ENCODE data around the gene MEIG1.
A peak's percentile ranks its signal among the peaks of the same experiment; 100 is the strongest.
"Not testable (repeated sequence)": the region's sequence is repeated elsewhere in the genome, so short reads cannot be mapped to it uniquely, and the experiment has no call there.

Gene MEIG1

GRCh38 chr10:14959221-14960057 lies at the start of gene MEIG1:
MEIG1 (plus strand) TSS chr10:14959388; CDS start chr10:14966469, 7,081 bp downstream.
- DNase-seq (ENCODE audit: low read depth in 4 of 4, low spot score in 1 of 4): peak; percentile 75 to 95 (median 89)

- DNase-seq (ENCODE audit: low read depth in 4 of 4, low spot score in 1 of 4): no peak
These were observed 48.2 kb upstream of the MEIG1 start for GRCh38 chr10:14910953-14911352.

- DNase-seq (ENCODE audit: low read depth in 4 of 4, low spot score in 1 of 4): no peak
These were observed 47.4 kb upstream of the MEIG1 start for GRCh38 chr10:14911801-14912200.

GRCh38 chr10:14916600-14916999 lies 42.6 kb upstream of the MEIG1 start:
- DNase-seq (ENCODE audit: low read depth in 4 of 4, low spot score in 1 of 4): no peak

- no peak for DNase-seq (ENCODE audit: low read depth in 4 of 4, low spot score in 1 of 4)
These were observed 41.4 kb upstream of the MEIG1 start for GRCh38 chr10:14917827-14918226.

- no peak for DNase-seq (ENCODE audit: low read depth in 4 of 4, low spot score in 1 of 4)
These were observed 40.2 kb upstream of the MEIG1 start for GRCh38 chr10:14918964-14919363.

- no peak for DNase-seq (ENCODE audit: low read depth in 4 of 4, low spot score in 1 of 4)
These were observed 35.2 kb upstream of the MEIG1 start for GRCh38 chr10:14924013-14924412.

GRCh38 chr10:14925268-14925667 lies 33.9 kb upstream of the MEIG1 start:
- no peak for DNase-seq (ENCODE audit: low read depth in 4 of 4, low spot score in 1 of 4)

- DNase-seq (ENCODE audit: low read depth in 4 of 4, low spot score in 1 of 4): no peak
These were observed 33.1 kb upstream of the MEIG1 start for GRCh38 chr10:14926061-14926470.

GRCh38 chr10:14926722-14927416 lies 32.3 kb upstream of the MEIG1 start:
- DNase-seq (ENCODE audit: low read depth in 4 of 4, low spot score in 1 of 4): no peak

GRCh38 chr10:14930610-14931009 lies 28.6 kb upstream of the MEIG1 start:
- no peak for DNase-seq (ENCODE audit: low read depth in 4 of 4, low spot score in 1 of 4)

GRCh38 chr10:14936584-14936983 lies 22.6 kb upstream of the MEIG1 start:
- no peak for DNase-seq (ENCODE audit: low read depth in 4 of 4, low spot score in 1 of 4)

- DNase-seq (ENCODE audit: low read depth in 4 of 4, low spot score in 1 of 4): not testable (repeated sequence)
These were observed 20.2 kb upstream of the MEIG1 start for GRCh38 chr10:14938971-14939370.

GRCh38 chr10:14942147-14942949 lies 16.8 kb upstream of the MEIG1 start:
- DNase-seq (ENCODE audit: low read depth in 4 of 4, low spot score in 1 of 4): not testable (repeated sequence)

- DNase-seq (ENCODE audit: low read depth in 4 of 4, low spot score in 1 of 4): not testable (repeated sequence)
These were observed 16.2 kb upstream of the MEIG1 start for GRCh38 chr10:14942950-14943338.

GRCh38 chr10:14945108-14945507 lies 14.1 kb upstream of the MEIG1 start:
- DNase-seq (ENCODE audit: low read depth in 4 of 4, low spot score in 1 of 4): no peak

- no peak for DNase-seq (ENCODE audit: low read depth in 4 of 4, low spot score in 1 of 4)
These were observed 11.9 kb upstream of the MEIG1 start for GRCh38 chr10:14947268-14947667.

GRCh38 chr10:14949291-14949690 lies 9.9 kb upstream of the MEIG1 start:
- no peak for DNase-seq (ENCODE audit: low read depth in 4 of 4, low spot score in 1 of 4)

- DNase-seq (ENCODE audit: low read depth in 4 of 4, low spot score in 1 of 4): no peak
These were observed 6.3 kb upstream of the MEIG1 start for GRCh38 chr10:14952851-14953423.

GRCh38 chr10:14953424-14954000 lies 5.7 kb upstream of the MEIG1 start:
- DNase-seq (ENCODE audit: low read depth in 4 of 4, low spot score in 1 of 4): peak in 1 of 4 experiments; percentile 1

Data from stimulated activated CD4-positive, alpha-beta T cell treated with anti-CD3 and anti-CD28 coated beads, Interleukin-1b, Interleukin-23, amount 100 ng/mL, for 24 hours (primary cell).